Kidney (tissue), 14 donors: ENCODE data around the gene CCN2. TPM values are rescaled to one million over a fixed set of nuclear protein-coding genes. Genes with fewer than 3 reads are reported as not detected.
A peak's percentile ranks its signal among the peaks of the same experiment; 100 is the strongest.

ENCODE experiments used
- DNase-seq, 5 donors: peaks; one replicate each; pipeline ENCODE4 v3.0.0-alpha.2; 2013 to 2020
- FAIRE-seq: peaks from 2 replicates; lab custom pipeline; 2012; peaks lifted over from hg19 to GRCh38; lab: Jason Lieb, UNC
- H3K27ac ChIP-seq, 2 donors: one replicate each; pipeline ENCODE4 v1.7.0; 2013; ENCODE audit warnings: low read depth in 2 of 2, low read length in 2 of 2, inconsistent platforms in 1 of 2
- H3K27me3 ChIP-seq: one replicate; pipeline ENCODE4 v1.7.1; 2013; ENCODE audit warnings: low read length, inconsistent platforms; ENCODE audit not compliant: control insufficient read depth, insufficient read depth
- H3K36me3 ChIP-seq, 3 donors: one replicate each; pipeline versions ENCODE4 v1.7.0 to v1.7.1; 2013; ENCODE audit warnings: low read length in 3 of 3, control low read depth in 1 of 3, inconsistent platforms in 1 of 3; ENCODE audit not compliant: insufficient read depth in 3 of 3, control insufficient read depth in 2 of 3
- H3K4me1 ChIP-seq, 3 donors: one replicate each; pipeline versions ENCODE4 v1.7.0 to v1.7.1; 2013; ENCODE audit warnings: low read length in 3 of 3, inconsistent platforms in 1 of 3, low read depth in 1 of 3; ENCODE audit not compliant: control insufficient read depth in 2 of 3, insufficient read depth in 2 of 3
- H3K4me3 ChIP-seq, 3 donors: one replicate each; pipeline versions ENCODE4 v1.7.0 to v1.8.1; 2013; ENCODE audit warnings: low read length in 3 of 3, control low read depth in 1 of 3, inconsistent platforms in 1 of 3
- H3K9ac ChIP-seq, 3 donors: one replicate each; pipeline versions ENCODE4 v1.7.0 to v1.7.1; 2013; ENCODE audit warnings: low read length in 3 of 3, control low read depth in 1 of 3, inconsistent platforms in 1 of 3
- H3K9me3 ChIP-seq, 3 donors: one replicate each; pipeline versions ENCODE4 v1.7.0 to v1.7.1; 2013; ENCODE audit warnings: low read length in 3 of 3, control low read depth in 1 of 3, inconsistent platforms in 1 of 3; ENCODE audit not compliant: control insufficient read depth in 2 of 3, insufficient read depth in 1 of 3
- CTCF ChIP-seq: IDR thresholded peaks from 3 replicates; pipeline ENCODE4 v1.5.1; 2012; ENCODE audit warnings: mild to moderate bottlenecking, moderate library complexity, borderline replicate concordance; ENCODE audit not compliant: insufficient read depth; ENCODE audit errors: extremely low read depth
- intact Hi-C: fragments of 100-400 bp; cut with DNase I; formaldehyde crosslinking; loops from one replicate; pipeline ENCODE4 v1.11.1; 2022
- polyA plus RNA-seq: library from polyadenylated mRNA; stranded (reverse); fragments of 350-450 nt; fragmentation: Illumina TruSeq; extraction: RNeasy Lipid Tissue Mini Kit (QIAGEN cat#74804); gene quantifications from one replicate; pipeline ENCODE4 v1.2.3, GENCODE V29; 2014; ENCODE audit warnings: low read depth, low replicate concordance; ENCODE audit not compliant: insufficient read depth
- total RNA-seq: library from RNA; stranded (reverse); fragmentation: NEBNext Ultra II Directional; extraction: Animal tissue kit (Norgen Biotek cat#: 25700); gene quantifications from one replicate; pipeline ENCODE4 v1.2.1, GENCODE V29; 2021
- donor health status: control.
- donor health status: control.
- donor health status: control.
- donor health status: control.
- donor health status: control.
- donor health status: DM: yes; HTN: yes; CAD: no.
- donor health status: Normal renal cell carcinoma (clear cell type).

Gene CCN2
- total and polyA plus RNA-seq, 2 donors from 2014 or later, result 64.1 to 248 TPM

GRCh38 chr6:131947986-131948661, 3.0 kb downstream of the CCN2 start:
- FAIRE-seq, result peak; percentile 41
- Histone ChIP-seq H3K9ac (peak overlapping the region in 2 of 3 donors; percentile 24 to 50), H3K27ac (peak overlapping the region in 1 of 2 donors; percentile 7), H3K36me3 (peaks cover 0 to 16% (median 2%) of the 10 kb centered on the region in 3 donors), H3K27me3 (no peaks in the 10 kb centered on the region), H3K4me1 (peaks cover 4 to 10% (median 6%) of the 10 kb centered on the region in 3 donors), H3K9me3 (no peaks in the 10 kb centered on the region), H3K4me3 (peak overlapping the region; percentile 74 to 87 (median 82))
- no peak for TF ChIP-seq CTCF
- DNase-seq, result no peak
- intact Hi-C loops, result no loop called here

DNA sequence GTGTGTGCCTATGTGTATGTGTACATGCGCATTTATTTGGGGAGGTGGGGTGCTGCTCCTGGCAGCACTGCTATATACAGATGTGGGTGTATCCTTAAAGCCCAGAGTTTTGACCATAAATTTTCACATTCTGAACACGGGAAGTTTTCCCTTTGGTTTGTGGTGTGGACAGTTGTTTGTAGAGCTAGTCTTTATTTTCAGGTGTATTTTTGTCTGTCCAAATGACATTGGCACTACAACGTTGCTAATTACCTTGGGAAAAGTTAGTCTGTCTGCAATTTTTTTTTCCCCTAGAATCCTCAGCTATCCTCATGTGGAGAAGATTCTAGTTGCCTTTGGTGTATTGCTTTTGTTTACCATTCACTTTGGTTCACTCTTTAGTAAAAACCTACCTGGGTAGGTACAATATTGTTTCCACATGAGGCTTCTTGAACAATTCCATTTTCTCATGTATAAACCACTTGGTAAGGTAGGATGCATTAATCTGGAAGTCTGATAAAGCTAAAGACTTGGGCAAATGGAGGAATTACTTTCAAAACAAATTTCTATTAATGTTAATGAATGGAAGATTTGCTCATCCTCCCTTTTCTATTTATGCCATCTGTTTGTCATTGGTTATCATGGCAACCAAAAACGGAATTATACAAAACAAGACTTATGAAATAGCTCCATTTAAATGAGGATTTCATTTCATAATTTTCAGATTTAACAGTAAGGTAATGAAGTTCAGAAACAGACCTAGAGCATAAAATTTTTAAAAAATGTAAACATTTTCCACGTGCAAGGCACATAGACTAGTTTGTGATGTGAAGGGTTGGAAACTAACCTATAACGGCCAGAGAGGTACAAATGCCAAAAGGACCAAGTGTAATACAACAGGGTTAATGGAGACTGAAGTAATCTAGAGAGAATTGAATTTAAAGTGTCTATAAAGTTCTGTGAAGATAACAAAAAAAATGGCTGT, 3.9 kb downstream of the CCN2 start:
- H3K4me3 ChIP-seq, result no peak overlapping the region

GRCh38 chr6:131946404-131946991, 4.7 kb downstream of the CCN2 start:
- no peak overlapping the region for H3K27ac ChIP-seq
- intact Hi-C loops, result no loop called here
- no peak overlapping the region for H3K9ac ChIP-seq
- DNase-seq (no peak), FAIRE-seq (no peak)
- no peaks in the 10 kb centered on the region for H3K27me3 ChIP-seq
- H3K36me3 ChIP-seq, result peaks cover 0 to 16% (median 2%) of the 10 kb centered on the region in 3 donors
- H3K4me1 ChIP-seq, result peaks cover 0 to 7% (median 0%) of the 10 kb centered on the region in 3 donors
- no peaks in the 10 kb centered on the region for H3K9me3 ChIP-seq
- TF ChIP-seq CTCF, result no peak
- no peak overlapping the region for H3K4me3 ChIP-seq

More for the DNA sequence above, 3.9 kb downstream of the CCN2 start:
- intact Hi-C loops, result no loop called here
- Histone ChIP-seq H3K27me3 (no peaks in the 10 kb centered on the region), H3K27ac (no peak overlapping the region), H3K9me3 (no peaks in the 10 kb centered on the region), H3K4me1 (peaks cover 4 to 10% (median 5%) of the 10 kb centered on the region in 3 donors), H3K9ac (no peak overlapping the region), H3K36me3 (peaks cover 0 to 16% (median 2%) of the 10 kb centered on the region in 3 donors)
- no peak for DNase-seq
- TF ChIP-seq CTCF, result no peak
- FAIRE-seq, result peak; percentile 3
